GM23248 (cell line): ENCODE data around the gene KRTAP5-9.

Experiments
- EZH2 ChIP-seq: fragments of 200-600 bp; sonication (generic); IDR thresholded peaks from 2 replicates; pipeline ENCODE4 v1.6.1; 2018; ENCODE audit warnings: antibody characterized with exemption, mild to moderate bottlenecking; ENCODE audit not compliant: insufficient read depth, poor library complexity, severe bottlenecking
- EZH2phosphoT487 ChIP-seq: fragments of 200-600 bp; sonication (generic); IDR thresholded peaks from 2 replicates; pipeline ENCODE4 v1.6.1; 2018; ENCODE audit warnings: antibody characterized with exemption, moderate library complexity, mild to moderate bottlenecking, low read depth; ENCODE audit not compliant: insufficient read depth

DNA sequence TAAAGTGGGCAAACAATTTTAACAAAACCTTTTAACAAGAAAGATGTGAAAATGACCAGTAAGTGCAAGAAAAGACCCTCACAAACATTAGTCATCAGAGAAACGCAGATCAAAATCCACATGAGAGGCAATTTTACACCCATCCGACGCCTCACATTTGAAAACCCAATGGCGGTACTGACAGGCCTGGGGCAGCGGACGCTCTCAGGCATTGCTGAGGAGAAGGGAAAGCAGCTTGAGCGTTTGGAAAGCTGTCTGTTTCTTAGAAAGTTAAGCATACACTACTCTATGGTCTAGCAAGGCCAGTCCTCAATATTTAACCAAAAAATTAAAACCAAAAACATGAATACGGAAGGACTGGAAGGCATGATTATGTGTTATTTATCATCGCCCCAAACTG lies 12.4 kb upstream of the KRTAP5-9 start:
- TF ChIP-seq EZH2, result no peak
- no peak for TF ChIP-seq EZH2phosphoT487
